Measurements from ENCODE around the gene TBX20. TPM values are rescaled to one million over a fixed set of nuclear protein-coding genes. Genes with fewer than 3 reads are reported as not detected.
"Not testable (repeated sequence)": the region's sequence is repeated elsewhere in the genome, so short reads cannot be mapped to it uniquely, and the experiment has no call there.

Gene TBX20
- total RNA-seq, 1 experiment from 2014 or later, result not detected

- Histone ChIP-seq H2BK20ac (ENCODE audit: low read depth, low read length, poor library complexity, severe bottlenecking) (no peak overlapping the region), H3K4me2 (ENCODE audit: insufficient read depth, insufficient read length, low read length) (no peak overlapping the region), H3K14ac (ENCODE audit: insufficient read depth, low read length) (no peak overlapping the region), H2BK5ac (ENCODE audit: insufficient read length, low read length) (no peak overlapping the region), H2BK120ac (ENCODE audit: low read depth, low read length, poor library complexity, severe bottlenecking) (no peak overlapping the region), H3K23me2 (ENCODE audit: insufficient read length, low read depth, low read length, poor library complexity, severe bottlenecking) (no peaks in the 10 kb centered on the region), H3T11ph (ENCODE audit: low read length) (no peak overlapping the region), H3K4ac (ENCODE audit: low read depth, low read length) (no peak overlapping the region), H2BK12ac (ENCODE audit: insufficient read length, low read depth, low read length) (no peak overlapping the region), H3K9me3 (ENCODE audit: control insufficient read depth, low read depth, low read length) (no peaks in the 10 kb centered on the region), H3K27me3 (ENCODE audit: insufficient read depth, low read length) (no peaks in the 10 kb centered on the region), H2BK15ac (ENCODE audit: low read depth, low read length) (no peak overlapping the region), H3K23ac (ENCODE audit: insufficient read length, low read depth, low read length) (no peak overlapping the region), H4K5ac (ENCODE audit: insufficient read length, low read depth, low read length) (no peak overlapping the region), H4K91ac (ENCODE audit: insufficient read length, low read depth, low read length) (no peak overlapping the region), H2AFZ (ENCODE audit: low read length) (no peak overlapping the region), H3K9ac (ENCODE audit: extremely low read depth, insufficient read length, low read length) (no peak overlapping the region), H3K79me1 (ENCODE audit: insufficient read depth, low read depth, low read length, poor library complexity, severe bottlenecking) (no peaks in the 10 kb centered on the region), H4K20me1 (ENCODE audit: control insufficient read depth, insufficient read depth, insufficient read length) (no peaks in the 10 kb centered on the region), H3K27ac (ENCODE audit: insufficient read length, low read depth, low read length) (no peak overlapping the region), H3K79me2 (ENCODE audit: insufficient read depth, low read length) (no peaks in the 10 kb centered on the region), H4K8ac (replicated peaks; ENCODE audit: insufficient read length, low read depth, low read length) (no peak overlapping the region), H3K4me1 (ENCODE audit: insufficient read depth, low read length) (no peaks in the 10 kb centered on the region), H3K18ac (ENCODE audit: insufficient read length, low read depth, low read length) (no peak overlapping the region), H2AK5ac (ENCODE audit: insufficient read length, low read length) (no peak overlapping the region), H3K56ac (ENCODE audit: insufficient read length, low read depth, low read length) (no peak overlapping the region)
- no peak for DNase-seq
- Mint-ChIP-seq H3K27me3 (ENCODE audit: low read depth) (peaks cover 5% of the 10 kb centered on the region), H3K36me3 (ENCODE audit: insufficient read depth in 1 of 3, low read depth in 3 of 3) (no peaks in the 10 kb centered on the region), H3K27ac (no peak overlapping the region), H3K4me1 (no peaks in the 10 kb centered on the region; a peak in 1 of 4 replicates), H3K9me3 (no peaks in the 10 kb centered on the region; a peak in 1 of 5 replicates), H3K4me3 (no peak overlapping the region)
- no peak for TF ChIP-seq CTCF (conservative IDR thresholded peaks at IDR 0.05)
- WGBS (ENCODE audit: extremely low coverage, insufficient read length, low lambda C conversion rate), result no CpG with 5 or more reads among the region's 3 CpGs
Observed at GRCh38 chr7:35232994-35233393, 20.9 kb downstream of the TBX20 start.

- H4K5ac ChIP-seq (ENCODE audit: insufficient read length, low read depth, low read length), result not testable (repeated sequence)
Observed at GRCh38 chr7:35231221-35231620, 22.7 kb downstream of the TBX20 start.

More at GRCh38 chr7:35231221-35231620, 22.7 kb downstream of the TBX20 start:
- H3K36me3 Mint-ChIP-seq (ENCODE audit: insufficient read depth in 1 of 3, low read depth in 3 of 3); H2BK15ac ChIP-seq (ENCODE audit: low read depth, low read length); H3K9me3 Mint-ChIP-seq; H3K14ac ChIP-seq (ENCODE audit: insufficient read depth, low read length); H3K18ac ChIP-seq (ENCODE audit: insufficient read length, low read depth, low read length); H3K23me2 ChIP-seq (ENCODE audit: insufficient read length, low read depth, low read length, poor library complexity, severe bottlenecking); H3K23ac ChIP-seq (ENCODE audit: insufficient read length, low read depth, low read length); H3K4me1 Mint-ChIP-seq; H4K91ac ChIP-seq (ENCODE audit: insufficient read length, low read depth, low read length); H2BK12ac ChIP-seq (ENCODE audit: insufficient read length, low read depth, low read length); H3K27me3 Mint-ChIP-seq (ENCODE audit: low read depth); H3K9ac ChIP-seq (ENCODE audit: extremely low read depth, insufficient read length, low read length); H3K4ac ChIP-seq (ENCODE audit: low read depth, low read length); H2BK120ac ChIP-seq (ENCODE audit: low read depth, low read length, poor library complexity, severe bottlenecking); H4K8ac ChIP-seq (replicated peaks; ENCODE audit: insufficient read length, low read depth, low read length); H3K27ac Mint-ChIP-seq; DNase-seq; H3K4me1 ChIP-seq (ENCODE audit: insufficient read depth, low read length); H3K4me3 Mint-ChIP-seq; H3K27ac ChIP-seq (ENCODE audit: insufficient read length, low read depth, low read length); H2AFZ ChIP-seq (ENCODE audit: low read length); H3K9me3 ChIP-seq (ENCODE audit: control insufficient read depth, low read depth, low read length); H2BK20ac ChIP-seq (ENCODE audit: low read depth, low read length, poor library complexity, severe bottlenecking); H3K56ac ChIP-seq (ENCODE audit: insufficient read length, low read depth, low read length); H3K27me3 ChIP-seq (ENCODE audit: insufficient read depth, low read length); H3K79me1 ChIP-seq (ENCODE audit: insufficient read depth, low read depth, low read length, poor library complexity, severe bottlenecking); H3T11ph ChIP-seq (ENCODE audit: low read length); H3K4me2 ChIP-seq (ENCODE audit: insufficient read depth, insufficient read length, low read length); H4K20me1 ChIP-seq (ENCODE audit: control insufficient read depth, insufficient read depth, insufficient read length); H2AK5ac ChIP-seq (ENCODE audit: insufficient read length, low read length); H3K79me2 ChIP-seq (ENCODE audit: insufficient read depth, low read length); H2BK5ac ChIP-seq (ENCODE audit: insufficient read length, low read length): not testable (repeated sequence)
- no CpG with 5 or more reads among the region's 3 CpGs for WGBS (ENCODE audit: extremely low coverage, insufficient read length, low lambda C conversion rate)
